Esophagus muscularis mucosa (tissue), 4 donors: Measurements from ENCODE around the gene NR5A2. TPM values are rescaled to one million over a fixed set of nuclear protein-coding genes. Genes with fewer than 3 reads are reported as not detected.
A peak's percentile ranks its signal among the peaks of the same experiment; 100 is the strongest.

Experiments
- DNase-seq: peaks from one replicate; pipeline ENCODE4 v3.0.0-alpha.2; 2017; ENCODE audit errors: extremely low spot score
- H3K27ac ChIP-seq, 4 donors: fragments of 200-600 bp; sonication (generic); replicated peaks in 1 of 4; 1 replicate in 3 of 4; 2 replicates in 1 of 4; pipeline ENCODE4 v1.5.1; 2016 to 2019; ENCODE audit warnings: mild to moderate bottlenecking in 1 of 4
- H3K27me3 ChIP-seq, 4 donors: fragments of 200-600 bp; sonication (generic); one replicate each; pipeline versions ENCODE4 v1.5.1 to v1.6.0; 2016 to 2019
- H3K36me3 ChIP-seq, 4 donors: fragments of 200-600 bp; sonication (generic); one replicate each; pipeline ENCODE4 v1.5.1; 2016 to 2019
- H3K4me1 ChIP-seq, 4 donors: fragments of 200-600 bp; sonication (generic); one replicate each; pipeline ENCODE4 v1.5.1; 2016 to 2019
- H3K4me3 ChIP-seq, 4 donors: fragments of 200-600 bp; sonication (generic); 1 replicate in 2 of 4; 2 replicates in 2 of 4; pipeline ENCODE4 v1.5.1; 2016 to 2019; ENCODE audit warnings: mild to moderate bottlenecking in 4 of 4, moderate library complexity in 1 of 4
- H3K9me3 ChIP-seq, 4 donors: fragments of 200-600 bp; sonication (generic); 1 replicate in 3 of 4; 2 replicates in 1 of 4; pipeline ENCODE4 v1.5.1; 2016 to 2019
- CTCF ChIP-seq, 3 experiments: fragments of 200-600 bp in 2 of 3; fragments of 450-650 bp in 1 of 3; sonication (generic) in 2 of 3; IDR thresholded peaks; one replicate each; pipeline ENCODE4 v1.5.1; 2017 to 2019; ENCODE audit warnings: antibody characterized with exemption in 3 of 3, mild to moderate bottlenecking in 2 of 3, moderate library complexity in 1 of 3
- EP300 ChIP-seq: sonication (generic); formaldehyde crosslinking; IDR thresholded peaks from one replicate; pipeline ENCODE4 v1.6.1; 2017; ENCODE audit warnings: antibody characterized with exemption
- POLR2A ChIP-seq: fragments of 450-650 bp; IDR thresholded peaks from one replicate; pipeline ENCODE4 v1.6.1; 2017; ENCODE audit warnings: antibody characterized with exemption, moderate library complexity, mild to moderate bottlenecking, low read depth
- POLR2AphosphoS5 ChIP-seq, 2 donors: sonication (generic); formaldehyde crosslinking; IDR thresholded peaks; one replicate each; pipeline ENCODE4 v1.6.1; 2017; ENCODE audit warnings: antibody characterized with exemption in 2 of 2
- WGBS: methylation state at CpG from one replicate; pipeline ENCODE4 v1.1.5; 2018; 5-methylcytosine and 5-hydroxymethylcytosine counted together
- intact Hi-C: fragments of 100-400 bp; cut with DNase I; formaldehyde crosslinking; loops from one replicate; pipeline ENCODE4 v1.15.1; 2023
- total RNA-seq, 4 donors: library from RNA; depleted of rRNA; stranded (reverse); fragments of >200 nt; gene quantifications; one replicate each; pipeline versions ENCODE4 v1.1.0 to v1.2.1, GENCODE V29; 2016

The NR5A2 gene
- total RNA-seq, 4 donors from 2014 or later: 0.83 to 4.0 (median 2.9) TPM

- H3K36me3 ChIP-seq: no peaks in the 10 kb centered on the region
- no peak overlapping the region for H3K4me3 ChIP-seq
- no peak for DNase-seq
- WGBS: 69% methylated on average over 2 of the region's 2 CpGs
- H3K27me3 ChIP-seq: no peaks in the 10 kb centered on the region
- H3K4me1 ChIP-seq: no peaks in the 10 kb centered on the region
- no peak overlapping the region for H3K27ac ChIP-seq
- H3K9me3 ChIP-seq: no peaks in the 10 kb centered on the region
- intact Hi-C loops: no loop called here
- no peak for TF ChIP-seq POLR2AphosphoS5 (IDR thresholded peaks at IDR 0.05)
- TF ChIP-seq POLR2A: no peak
- no peak for TF ChIP-seq EP300
- no peak for TF ChIP-seq CTCF (IDR thresholded peaks at IDR 0.05)
These were observed 145.6 kb downstream of the NR5A2 start for GRCh38 chr1:200173097-200173618.

DNA sequence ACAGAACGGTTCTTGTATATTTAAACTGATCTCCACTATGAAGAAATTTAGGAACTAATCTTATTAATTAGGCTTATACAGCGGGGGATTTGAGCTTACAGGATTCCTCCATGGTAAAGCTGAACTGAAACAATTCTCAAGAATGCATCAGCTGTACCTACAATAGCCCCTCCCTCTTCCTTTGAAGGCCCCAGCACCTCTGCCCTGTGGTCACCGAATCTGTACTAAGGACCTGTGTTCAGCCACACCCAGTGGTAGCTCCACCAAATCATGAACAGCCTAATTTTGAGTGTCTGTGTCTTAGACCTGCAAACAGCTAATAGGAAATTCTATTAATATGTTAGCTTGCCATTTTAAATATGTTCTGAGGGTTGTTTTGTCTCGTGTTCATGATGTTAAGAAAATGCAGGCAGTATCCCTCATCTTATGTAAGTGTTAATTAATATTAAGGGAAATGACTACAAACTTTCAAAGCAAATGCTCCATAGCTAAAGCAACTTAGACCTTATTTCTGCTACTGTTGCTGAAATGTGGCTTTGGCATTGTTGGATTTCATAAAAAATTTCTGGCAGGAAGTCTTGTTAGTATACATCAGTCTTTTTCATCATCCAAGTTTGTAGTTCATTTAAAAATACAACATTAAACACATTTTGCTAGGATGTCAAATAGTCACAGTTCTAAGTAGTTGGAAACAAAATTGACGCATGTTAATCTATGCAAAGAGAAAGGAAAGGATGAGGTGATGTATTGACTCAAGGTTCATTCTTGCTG lies 147.2 kb downstream of the NR5A2 start:
- no peak for TF ChIP-seq POLR2A
- no peak for TF ChIP-seq CTCF (IDR thresholded peaks at IDR 0.05)
- TF ChIP-seq EP300: no peak
- no peak for TF ChIP-seq POLR2AphosphoS5 (IDR thresholded peaks at IDR 0.05)
- no peaks in the 10 kb centered on the region for H3K9me3 ChIP-seq
- no peak for DNase-seq
- WGBS: 90% methylated on average over 4 of the region's 5 CpGs
- no peak overlapping the region for H3K27ac ChIP-seq
- intact Hi-C loops: no loop called here
- H3K4me1 ChIP-seq: no peaks in the 10 kb centered on the region
- H3K4me3 ChIP-seq: no peak overlapping the region
- H3K36me3 ChIP-seq: no peaks in the 10 kb centered on the region
- no peaks in the 10 kb centered on the region for H3K27me3 ChIP-seq

DNA sequence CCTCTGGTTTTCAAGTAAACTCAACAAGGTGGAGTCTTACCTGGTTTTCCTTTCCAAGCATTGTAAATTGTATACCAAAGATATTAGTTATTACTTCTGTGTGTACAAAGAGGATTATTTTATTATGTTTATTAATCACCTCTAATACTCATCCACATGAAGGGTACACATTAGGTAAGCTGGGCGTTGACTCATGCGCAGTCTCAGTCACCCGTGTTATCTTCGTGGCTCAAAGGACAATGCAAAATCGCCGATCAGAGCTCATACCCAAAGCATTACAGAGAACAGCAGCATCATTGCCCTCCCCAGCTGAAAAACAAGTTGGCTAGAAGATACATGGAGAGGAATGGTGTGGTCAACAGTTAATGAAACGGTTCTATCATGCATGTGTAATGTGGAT lies 148.7 kb downstream of the NR5A2 start:
- DNase-seq: no peak
- Histone ChIP-seq H3K27ac (no peak overlapping the region), H3K27me3 (no peaks in the 10 kb centered on the region), H3K36me3 (no peaks in the 10 kb centered on the region), H3K4me1 (no peaks in the 10 kb centered on the region), H3K9me3 (no peaks in the 10 kb centered on the region), H3K4me3 (no peak overlapping the region)
- TF ChIP-seq POLR2AphosphoS5 (IDR thresholded peaks at IDR 0.05) (no peak), EP300 (no peak), POLR2A (no peak)
- WGBS: 90% methylated on average over 7 of the region's 7 CpGs
- intact Hi-C loops: no loop called here

DNA sequence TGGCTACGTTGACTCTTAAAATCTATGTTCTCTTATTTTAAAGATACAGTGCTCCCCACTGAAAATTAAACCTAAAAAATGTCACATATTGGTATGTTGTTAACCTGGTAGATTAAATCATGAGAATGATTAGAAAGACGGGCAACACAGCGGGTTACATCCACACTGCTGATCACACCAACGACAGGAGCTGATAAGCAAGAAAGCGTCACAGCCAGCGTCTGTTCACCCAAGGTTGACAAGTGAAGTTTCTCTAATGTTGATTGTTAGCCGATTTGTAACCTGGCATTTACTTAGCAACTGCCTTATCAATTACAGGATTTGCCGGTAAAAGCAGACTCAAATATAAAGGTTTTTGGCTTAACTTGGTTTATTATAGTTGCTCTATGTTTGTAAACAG lies 149.3 kb downstream of the NR5A2 start:
- 80% methylated on average over 8 of the region's 8 CpGs for WGBS
- H3K9me3 ChIP-seq: no peaks in the 10 kb centered on the region
- no peak overlapping the region for H3K4me3 ChIP-seq
- H3K36me3 ChIP-seq: no peaks in the 10 kb centered on the region
- no peak for TF ChIP-seq EP300
- TF ChIP-seq CTCF (IDR thresholded peaks at IDR 0.05): no peak
- no peak for TF ChIP-seq POLR2AphosphoS5 (IDR thresholded peaks at IDR 0.05)
- TF ChIP-seq POLR2A: no peak
- intact Hi-C loops: no loop called here
- H3K27ac ChIP-seq: no peak overlapping the region
- H3K4me1 ChIP-seq: no peaks in the 10 kb centered on the region
- no peak for DNase-seq
- H3K27me3 ChIP-seq: no peaks in the 10 kb centered on the region

DNA sequence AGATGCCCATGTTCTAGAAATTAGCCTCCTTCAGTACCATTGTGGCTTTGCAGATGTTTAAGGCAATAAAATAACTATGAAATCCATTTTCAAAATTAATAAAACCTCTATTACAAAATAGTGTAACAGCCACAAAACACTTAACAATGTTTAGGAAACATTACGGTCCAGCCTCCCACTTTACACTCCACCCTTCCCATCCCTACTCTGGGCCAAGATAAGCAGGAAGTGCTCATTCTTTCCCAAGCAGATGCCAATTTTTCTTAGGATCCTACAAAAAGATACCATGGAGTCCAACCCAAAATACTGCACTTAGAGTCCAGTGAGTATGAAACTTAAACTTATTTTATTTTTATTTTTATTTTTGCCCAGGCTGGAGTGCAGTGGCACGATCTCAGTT lies 150.8 kb downstream of the NR5A2 start:
- H3K36me3 ChIP-seq: no peaks in the 10 kb centered on the region
- H3K27ac ChIP-seq: no peak overlapping the region
- 73% methylated on average over 2 of the region's 2 CpGs for WGBS
- H3K4me3 ChIP-seq: no peak overlapping the region
- TF ChIP-seq POLR2A (no peak), EP300 (no peak), CTCF (IDR thresholded peaks at IDR 0.05) (no peak), POLR2AphosphoS5 (IDR thresholded peaks at IDR 0.05) (peak in 1 of 2 donors; percentile 15)
- H3K9me3 ChIP-seq: no peaks in the 10 kb centered on the region
- no peaks in the 10 kb centered on the region for H3K27me3 ChIP-seq
- H3K4me1 ChIP-seq: peaks cover 0 to 3% (median 1%) of the 10 kb centered on the region in 4 donors
- intact Hi-C loops: no loop called here
- DNase-seq: no peak
